K562 (cell line): ENCODE measurements around the gene DBNDD1. TPM values are rescaled to one million over a fixed set of nuclear protein-coding genes. Genes with fewer than 3 reads are reported as not detected.
A peak's percentile ranks its signal among the peaks of the same experiment; 100 is the strongest.

Source experiments
- ATAC-seq: fragments of 200-7000 bp; cut with Tn5 transposase; 3 replicates; pipeline ENCODE4 v1.9.1; 2020; ENCODE audit warnings: moderate library complexity
- BruUV-seq: library from RNA; stranded (reverse); fragments of 400-500 nt; replicated peaks from 2 replicates; lab custom pipeline; 2021; lab: Mats Ljungman, UMichigan
- CTCF ChIA-PET: fragments of 300-600 bp; formaldehyde crosslinking; extraction: SDS; loops from one replicate; lab custom pipeline; 2021; ENCODE audit warnings: low intra/inter-chr PET ratio; lab: Yijun Ruan, JAX
- POLR2A ChIA-PET: fragments of 300-600, 350-650 bp; sonication (Branson Sonifier 250); formaldehyde crosslinking; extraction: SDS; loops from one replicate; lab custom pipeline; 2021; ENCODE audit warnings: antibody characterized with exemption, inconsistent platforms; lab: Yijun Ruan, JAX
- DNase-seq, 4 experiments: peaks; one replicate each; pipeline versions ENCODE4 v3.0.0 to v3.0.0-alpha.2; 2011 to 2018; ENCODE audit warnings: low spot score in 3 of 4, mixed read lengths in 3 of 4; ENCODE audit errors: extremely low read depth in 1 of 4
- FAIRE-seq: peaks from 2 replicates; lab custom pipeline; 2011; peaks lifted over from hg19 to GRCh38; lab: Jason Lieb, UNC
- H2AFZ ChIP-seq: 2 replicates; pipeline ENCODE4 v1.6.0; 2011; ENCODE audit warnings: low read depth, low read length, control low read depth, inconsistent platforms
- H3K27ac ChIP-seq: fragments of 200-600 bp; 3 replicates; pipeline ENCODE4 v1.8.0; 2011; ENCODE audit warnings: low read depth, mild to moderate bottlenecking, control low read depth, inconsistent platforms, low read length, moderate library complexity, mixed read lengths; ENCODE audit errors: extremely low read depth
- H3K27me3 ChIP-seq, 2 experiments: fragments of 300-600 bp in 1 of 2; 2 replicates in 1 of 2; 3 replicates in 1 of 2; pipeline versions ENCODE4 v1.6.0 to v1.8.0; 2011; ENCODE audit warnings: inconsistent platforms in 2 of 2, low read length in 2 of 2, mild to moderate bottlenecking in 1 of 2, mixed read lengths in 1 of 2, moderate library complexity in 1 of 2; ENCODE audit not compliant: control insufficient read depth in 2 of 2, insufficient read depth in 2 of 2
- H3K36me3 ChIP-seq: fragments of 300-600 bp; 3 replicates; pipeline ENCODE4 v1.8.0; 2011; ENCODE audit warnings: mild to moderate bottlenecking, low read length, inconsistent platforms; ENCODE audit not compliant: control insufficient read depth, insufficient read depth
- H3K4me1 ChIP-seq, 2 experiments: fragments of 200-600 bp in 1 of 2; replicated peaks in 1 of 2; 2 replicates in 1 of 2; 3 replicates in 1 of 2; pipeline versions ENCODE4 v1.5.1 to v1.8.0; 2011; ENCODE audit warnings: inconsistent platforms in 2 of 2, low read length in 2 of 2, mild to moderate bottlenecking in 1 of 2, mixed read lengths in 1 of 2, moderate library complexity in 1 of 2; ENCODE audit not compliant: control insufficient read depth in 2 of 2, insufficient read depth in 2 of 2
- H3K4me2 ChIP-seq: 2 replicates; pipeline ENCODE4 v1.6.1; 2011; ENCODE audit warnings: low read length, control low read depth, inconsistent platforms, mixed read lengths; ENCODE audit not compliant: insufficient read depth
- H3K4me3 ChIP-seq: fragments of 200-600 bp; sonication (generic), shearing (Covaris generic); 2 replicates; pipeline ENCODE4 v1.5.1; 2016; ENCODE audit warnings: control low read depth, inconsistent platforms
- H3K79me2 ChIP-seq: fragments of 200-600 bp; 3 replicates; pipeline ENCODE4 v1.8.0; 2011; ENCODE audit warnings: low read length, inconsistent platforms; ENCODE audit not compliant: control insufficient read depth, insufficient read depth
- H3K9ac ChIP-seq, 2 experiments: 2 replicates each; pipeline versions ENCODE4 v1.6.0 to v1.6.1; 2011; ENCODE audit warnings: low read depth in 2 of 2, low read length in 2 of 2, control low read depth in 1 of 2, inconsistent platforms in 1 of 2, mild to moderate bottlenecking in 1 of 2, mixed read lengths in 1 of 2; ENCODE audit not compliant: insufficient read depth in 1 of 2
- H3K9me1 ChIP-seq: one replicate; pipeline ENCODE4 v1.6.0; 2011; ENCODE audit warnings: inconsistent platforms, mild to moderate bottlenecking, low read length, moderate library complexity; ENCODE audit not compliant: control insufficient read depth, insufficient read depth
- H3K9me3 ChIP-seq: replicated peaks from 2 replicates; pipeline ENCODE4 v1.5.1; 2011; ENCODE audit warnings: low read depth, low read length, inconsistent platforms; ENCODE audit not compliant: control insufficient read depth, insufficient read depth
- H4K20me1 ChIP-seq: replicated peaks from 2 replicates; pipeline ENCODE4 v1.6.1; 2011; ENCODE audit warnings: low read length, inconsistent platforms, mixed read lengths; ENCODE audit not compliant: control insufficient read depth, insufficient read depth
- HMGXB4 ChIP-seq: sonication (generic); formaldehyde crosslinking; IDR thresholded peaks from 2 replicates; pipeline ENCODE4 v1.8.1; 2023; ENCODE audit warnings: mild to moderate bottlenecking, missing genetic modification reagents
- KLF10 ChIP-seq: fragments of 250-450 bp; sonication (Bioruptor Pico); IDR thresholded peaks from 2 replicates; pipeline ENCODE4 v1.6.1; 2021; ENCODE audit warnings: matching md5 sums
- NR2F6 ChIP-seq: fragments of 450-650 bp; formaldehyde crosslinking; IDR thresholded peaks from 2 replicates; pipeline ENCODE4 v1.4.0; 2020; ENCODE audit warnings: mild to moderate bottlenecking
- SMARCA5 ChIP-seq: fragments of 450-650 bp; IDR thresholded peaks from 2 replicates; pipeline ENCODE4 v1.6.1; 2016
- STAG1 ChIP-seq: sonication (generic); formaldehyde crosslinking; IDR thresholded peaks from 2 replicates; pipeline ENCODE4 v1.5.0; 2020; ENCODE audit warnings: missing genetic modification reagents, borderline replicate concordance
- ZFX ChIP-seq: sonication (generic); formaldehyde crosslinking; IDR thresholded peaks from 2 replicates; pipeline ENCODE4 v1.8.0; 2022; ENCODE audit warnings: mild to moderate bottlenecking, missing genetic modification reagents, moderate library complexity
- ZNF239 ChIP-seq: fragments of 250-450 bp; sonication (Bioruptor Pico); IDR thresholded peaks from 2 replicates; pipeline ENCODE4 v1.4.0; 2020; ENCODE audit warnings: mild to moderate bottlenecking
- ZNF398 ChIP-seq: fragments of 250-450 bp; sonication (Bioruptor Pico); IDR thresholded peaks from 2 replicates; pipeline ENCODE4 v1.8.0; 2021; ENCODE audit warnings: moderate library complexity, mild to moderate bottlenecking, inconsistent platforms
- ZSCAN29 ChIP-seq: fragments of 450-650 bp; IDR thresholded peaks from 2 replicates; pipeline ENCODE4 v1.6.1; 2017
- WGBS: fragments of 100-300 bp; shearing (Covaris generic); methylation state at CpG from one replicate; pipeline ENCODE4 v1.1.6; 2016; ENCODE audit warnings: low coverage, mixed read lengths; ENCODE audit not compliant: insufficient coverage; ENCODE audit errors: missing lambda C conversion rate; 5-methylcytosine and 5-hydroxymethylcytosine counted together
- in situ Hi-C: fragments of 300-500 bp; cut with MboI; formaldehyde crosslinking; loops from 4 replicates; pipeline ENCODE4 v1.15.0; 2018; ENCODE audit warnings: inconsistent platforms, mixed read lengths
- intact Hi-C: fragments of 100-400 bp; cut with micrococcal nuclease; formaldehyde crosslinking; loops from 2 replicates; pipeline ENCODE4 v1.14.2; 2022
- polyA plus RNA-seq, 8 experiments: library from polyadenylated mRNA; depleted of rRNA in 4 of 8; stranded (reverse) in 5 of 8; unstranded in 3 of 8; fragments of >200 nt; fragmentation: Nextera tagmentation in 2 of 8; fragmentation: Illumina TruSeq in 1 of 8; extraction: Ambion mirVana in 2 of 8; extraction: Trizol in 1 of 8; gene quantifications; 2 replicates each; pipeline versions ENCODE4 v1.2.1 to v1.2.3, GENCODE V29; 2011 to 2014; ENCODE audit warnings: inconsistent platforms in 1 of 8, missing spikeins in 1 of 8
- total RNA-seq, 7 experiments: library from RNA; depleted of rRNA in 6 of 7; stranded (reverse); fragments of >200 nt in 6 of 7; fragmentation: Illumina TruSeq in 2 of 7; extraction: Trizol in 2 of 7; gene quantifications; 2 replicates each; pipeline versions ENCODE4 v1.2.1 to v1.2.3, GENCODE V29; 2011 to 2021; ENCODE audit warnings: low replicate concordance in 1 of 7

DBNDD1 gene
- total and polyA plus RNA-seq, 9 of the 15 experiments (the other 6 are each of a cell fraction or from before 2014, with no cell fraction given): 0.55 to 13.0 (median 5.8) TPM

GRCh38 chr16:90041896-90042473, 22.7 kb upstream of the DBNDD1 start:
- no TSS peak for BruUV-seq
- H3K9me1 ChIP-seq: no peaks in the 10 kb centered on the region
- CTCF ChIA-PET: no interaction called here
- H3K36me3 ChIP-seq: peaks cover 55% of the 10 kb centered on the region; the same call in 2 of the 3 replicates
- DNase-seq (no peak), ATAC-seq (no peak), FAIRE-seq (no peak)
- H4K20me1 ChIP-seq: no peaks in the 10 kb centered on the region
- intact Hi-C loops (no loop called here), in situ Hi-C loops (no loop called here)
- no peak overlapping the region for H2AFZ ChIP-seq
- H3K4me1 ChIP-seq: peaks cover 10 to 31% of the 10 kb centered on the region in 2 experiments; a peak in 3 of 5 replicates
- no peak overlapping the region for H3K27ac ChIP-seq
- H3K9ac ChIP-seq: peak overlapping the region in 1 of 2 experiments; percentile 65; a peak in 1 of 4 replicates
- H3K4me2 ChIP-seq: no peak overlapping the region
- H3K27me3 ChIP-seq: no peaks in the 10 kb centered on the region
- no peak for TF ChIP-seq ZFX (CRISPR knock-in tag)
- POLR2A ChIA-PET: interaction anchor here (0.6 to 0.8 kb wide), 2 partner anchors 9 to 433 kb away, joined by 3 read pairs; no protein-coding TSS in a partner anchor
- no peak overlapping the region for H3K4me3 ChIP-seq
- no peaks in the 10 kb centered on the region for H3K9me3 ChIP-seq
- WGBS: 73% methylated on average over 16 of the region's 16 CpGs
- H3K79me2 ChIP-seq: no peaks in the 10 kb centered on the region; the same call in 2 of the 3 replicates

- in situ Hi-C loops: no loop called here
- no peak overlapping the region for H2AFZ ChIP-seq
- H3K4me1 ChIP-seq: peaks cover 2 to 21% of the 10 kb centered on the region in 2 experiments; a peak in 2 of 5 replicates
- no peak overlapping the region for H3K4me2 ChIP-seq
- no peak overlapping the region for H3K4me3 ChIP-seq
- DNase-seq: no peak
- H3K9ac ChIP-seq: no peak overlapping the region; a peak in 1 of 4 replicates
- intact Hi-C loops: no loop called here
- no peaks in the 10 kb centered on the region for H3K9me1 ChIP-seq
- H4K20me1 ChIP-seq: no peaks in the 10 kb centered on the region
- H3K27me3 ChIP-seq: no peaks in the 10 kb centered on the region
- no peak for ATAC-seq
- H3K9me3 ChIP-seq: no peaks in the 10 kb centered on the region
- no peak overlapping the region for H3K27ac ChIP-seq
- H3K36me3 ChIP-seq: peaks cover 71% of the 10 kb centered on the region; the same call in 2 of the 3 replicates
- 88% methylated on average over 27 of the region's 29 CpGs for WGBS
- ChIA-PET POLR2A (no interaction called here), CTCF (no interaction called here)
- FAIRE-seq: no peak
- H3K79me2 ChIP-seq: no peaks in the 10 kb centered on the region
- no TSS peak for BruUV-seq
- no peak for TF ChIP-seq KLF10 (CRISPR knock-in tag)
- no peak for TF ChIP-seq NR2F6 (CRISPR knock-in tag)
- TF ChIP-seq ZSCAN29: no peak
- TF ChIP-seq ZNF398 (CRISPR knock-in tag): no peak
- TF ChIP-seq SMARCA5: no peak
- TF ChIP-seq ZNF239 (CRISPR knock-in tag): no peak
- no peak for TF ChIP-seq STAG1 (CRISPR knock-in tag)
- no peak for TF ChIP-seq HMGXB4 (CRISPR knock-in tag)
Observed at GRCh38 chr16:90040152-90041023, 21.1 kb upstream of the DBNDD1 start.
